ENCODE results near the gene ZNF70.

ZNF70 gene

DNA sequence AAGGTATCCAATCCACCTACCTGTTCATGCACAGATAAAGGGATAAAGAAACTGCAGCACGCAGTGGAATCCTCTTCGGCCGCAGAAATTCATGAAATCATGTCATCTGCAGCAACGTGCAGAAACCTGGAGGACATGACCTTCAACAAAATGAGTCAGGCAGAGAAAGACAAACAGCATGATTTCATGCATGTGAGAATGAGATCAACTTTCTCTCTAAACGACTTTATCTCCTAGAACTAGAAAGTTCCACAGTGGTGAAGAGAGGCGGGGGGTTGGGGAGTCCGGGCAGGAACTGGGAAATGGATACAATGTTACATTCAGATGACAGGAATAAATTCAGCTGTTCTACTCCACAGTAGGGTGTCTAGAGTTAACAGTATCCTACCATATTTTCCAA lies 50.2 kb downstream of the ZNF70 start:
- ChIA-PET CTCF (no interaction called here), POLR2A (ENCODE audit: low non-redundant PET) (no interaction called here)
- no peak overlapping the region for H3K27ac ChIP-seq
- TF ChIP-seq, protein P1, sequence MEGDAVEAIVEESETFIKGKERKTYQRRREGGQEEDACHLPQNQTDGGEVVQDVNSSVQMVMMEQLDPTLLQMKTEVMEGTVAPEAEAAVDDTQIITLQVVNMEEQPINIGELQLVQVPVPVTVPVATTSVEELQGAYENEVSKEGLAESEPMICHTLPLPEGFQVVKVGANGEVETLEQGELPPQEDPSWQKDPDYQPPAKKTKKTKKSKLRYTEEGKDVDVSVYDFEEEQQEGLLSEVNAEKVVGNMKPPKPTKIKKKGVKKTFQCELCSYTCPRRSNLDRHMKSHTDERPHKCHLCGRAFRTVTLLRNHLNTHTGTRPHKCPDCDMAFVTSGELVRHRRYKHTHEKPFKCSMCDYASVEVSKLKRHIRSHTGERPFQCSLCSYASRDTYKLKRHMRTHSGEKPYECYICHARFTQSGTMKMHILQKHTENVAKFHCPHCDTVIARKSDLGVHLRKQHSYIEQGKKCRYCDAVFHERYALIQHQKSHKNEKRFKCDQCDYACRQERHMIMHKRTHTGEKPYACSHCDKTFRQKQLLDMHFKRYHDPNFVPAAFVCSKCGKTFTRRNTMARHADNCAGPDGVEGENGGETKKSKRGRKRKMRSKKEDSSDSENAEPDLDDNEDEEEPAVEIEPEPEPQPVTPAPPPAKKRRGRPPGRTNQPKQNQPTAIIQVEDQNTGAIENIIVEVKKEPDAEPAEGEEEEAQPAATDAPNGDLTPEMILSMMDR (conservative IDR thresholded peaks at IDR 0.05; ENCODE audit: low read depth) = no peak
- no peak for DNase-seq (ENCODE audit: low spot score)

DNA sequence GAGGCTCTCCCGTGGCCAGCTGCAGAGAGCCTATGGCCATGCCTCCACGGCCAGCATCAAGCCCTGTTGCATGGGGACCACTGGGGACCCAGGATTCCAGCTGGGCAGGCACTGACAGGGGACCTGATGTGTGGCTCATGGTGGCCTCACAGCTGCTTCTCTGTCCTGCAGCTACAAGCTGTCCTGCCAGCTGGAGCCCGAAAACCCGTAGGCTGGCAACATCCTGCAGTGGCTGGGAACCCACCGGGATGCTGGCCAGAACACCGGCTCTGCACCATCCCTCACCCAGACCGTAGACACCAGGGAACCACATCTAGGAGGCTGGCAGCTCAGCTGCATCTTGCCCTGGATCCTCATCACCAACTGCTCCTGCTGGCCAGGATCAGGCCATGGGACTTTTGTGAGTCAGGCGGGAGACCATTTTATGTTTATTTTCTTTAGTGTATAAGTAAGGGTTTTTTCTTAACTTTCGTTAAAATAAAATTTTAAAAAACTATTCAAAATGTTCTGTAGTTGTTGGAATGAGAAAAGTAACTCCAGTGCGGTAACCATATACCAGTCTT lies 52.2 kb downstream of the ZNF70 start:
- DNase-seq (ENCODE audit: low spot score) = no peak
- TF ChIP-seq, protein P1 (conservative IDR thresholded peaks at IDR 0.05; ENCODE audit: low read depth) = no peak
- no peak overlapping the region for H3K27ac ChIP-seq
- ChIA-PET CTCF (no interaction called here), POLR2A (ENCODE audit: low non-redundant PET) (no interaction called here)

DNA sequence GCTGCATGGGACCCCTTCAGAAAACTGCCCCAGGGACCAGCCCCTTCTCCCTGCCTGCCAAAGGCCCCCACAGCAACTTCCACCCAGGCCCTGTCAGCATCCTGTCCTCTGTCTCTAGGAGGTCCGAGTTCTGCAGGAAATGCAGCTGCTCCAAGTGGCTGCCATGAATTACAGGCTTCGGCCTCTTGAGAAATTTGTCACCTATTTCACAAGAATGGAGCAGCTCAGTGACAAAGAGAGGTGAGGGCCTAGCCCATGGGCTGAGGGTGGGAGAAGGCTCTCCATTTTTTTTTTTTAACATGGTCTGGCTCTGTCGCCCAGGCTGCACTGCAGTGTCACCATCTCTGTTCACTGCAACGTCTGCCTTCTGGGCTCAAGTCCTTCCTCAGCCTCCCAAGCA lies 52.8 kb downstream of the ZNF70 start:
- CTCF ChIA-PET = no interaction called here
- DNase-seq (ENCODE audit: low spot score) = no peak
- no peak overlapping the region for H3K27ac ChIP-seq
- TF ChIP-seq, protein P1 (conservative IDR thresholded peaks at IDR 0.05; ENCODE audit: low read depth) = no peak
- POLR2A ChIA-PET (ENCODE audit: low non-redundant PET) = no interaction called here

DNA sequence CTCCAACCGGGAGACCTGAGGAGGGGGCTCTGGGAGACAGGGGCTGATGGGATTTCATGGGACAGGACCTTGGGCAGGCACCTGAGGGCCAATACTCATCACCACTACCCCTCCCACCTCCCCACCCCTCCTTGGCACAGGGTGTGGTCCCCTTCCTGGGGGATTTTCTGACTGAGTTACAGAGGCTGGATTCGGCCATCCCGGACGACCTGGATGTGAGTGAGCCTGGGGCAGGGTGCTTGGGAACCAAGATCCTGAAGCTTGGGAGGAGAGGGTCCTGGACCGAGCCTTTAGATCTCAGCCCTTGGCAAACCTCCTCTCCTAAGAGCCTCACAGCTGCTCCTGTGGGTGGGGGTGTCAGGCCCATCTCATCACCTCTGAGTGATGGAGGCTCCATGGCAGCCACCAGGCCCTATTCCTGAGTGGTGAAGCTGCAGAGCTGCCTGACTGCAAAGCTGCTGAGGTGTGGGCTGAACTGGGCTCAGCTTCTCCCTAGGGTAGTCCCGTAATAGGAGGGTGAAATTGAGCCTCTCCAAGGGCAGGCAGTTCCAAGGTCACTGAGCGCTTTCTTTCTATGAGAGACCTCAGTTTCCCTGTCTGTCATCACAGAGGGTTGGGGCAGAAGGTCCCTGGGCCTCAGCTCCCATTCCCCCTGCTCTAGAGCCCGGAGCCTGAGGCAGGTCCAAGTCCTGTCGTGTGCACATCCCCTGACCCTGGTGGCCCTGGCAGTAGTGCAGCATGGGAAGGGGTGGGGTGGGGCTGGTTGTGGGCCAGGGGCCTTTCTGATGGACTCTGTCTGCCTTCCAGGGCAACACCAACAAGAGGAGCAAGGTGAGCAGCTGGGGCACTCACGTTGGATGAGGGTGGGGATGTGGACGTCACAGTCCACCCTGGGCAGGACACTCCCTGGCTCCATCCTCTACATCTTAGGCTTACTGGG lies 53.6 kb downstream of the ZNF70 start:
- ChIA-PET POLR2A (ENCODE audit: low non-redundant PET) (no interaction called here), CTCF (no interaction called here)
- TF ChIP-seq, protein P1 (conservative IDR thresholded peaks at IDR 0.05; ENCODE audit: low read depth) = no peak
- no peak overlapping the region for H3K27ac ChIP-seq
- no peak for DNase-seq (ENCODE audit: low spot score)

DNA sequence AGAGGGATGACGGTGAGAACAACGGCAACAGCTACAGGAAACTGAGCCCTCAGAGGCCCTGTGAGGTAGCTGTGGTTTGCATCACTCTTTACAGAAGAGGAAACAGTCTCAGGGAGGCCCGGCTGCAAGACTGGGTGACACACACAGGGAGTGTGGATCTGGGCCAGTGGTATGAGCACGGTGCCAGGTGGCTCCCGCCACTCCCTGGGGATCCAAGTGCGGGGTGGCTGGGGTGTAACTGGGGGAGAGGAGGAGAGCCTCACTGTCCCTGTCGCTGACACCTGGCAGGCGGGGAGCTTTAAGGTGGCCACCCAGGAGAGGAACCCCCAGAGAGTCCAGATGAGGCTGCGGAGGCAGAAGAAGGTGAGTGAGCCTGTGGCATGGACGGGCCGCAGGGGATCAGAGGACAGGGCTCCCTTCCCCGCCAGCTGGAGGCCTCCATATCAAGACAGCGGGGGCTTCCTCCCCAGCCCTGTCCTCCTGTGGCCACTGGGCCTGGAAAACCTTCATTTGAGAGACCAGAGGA lies 54.5 kb downstream of the ZNF70 start:
- DNase-seq (ENCODE audit: low spot score) = no peak
- H3K27ac ChIP-seq = no peak overlapping the region
- CTCF ChIA-PET = no interaction called here
- TF ChIP-seq, protein P1 (conservative IDR thresholded peaks at IDR 0.05; ENCODE audit: low read depth) = no peak
- POLR2A ChIA-PET (ENCODE audit: low non-redundant PET) = no interaction called here

DNA sequence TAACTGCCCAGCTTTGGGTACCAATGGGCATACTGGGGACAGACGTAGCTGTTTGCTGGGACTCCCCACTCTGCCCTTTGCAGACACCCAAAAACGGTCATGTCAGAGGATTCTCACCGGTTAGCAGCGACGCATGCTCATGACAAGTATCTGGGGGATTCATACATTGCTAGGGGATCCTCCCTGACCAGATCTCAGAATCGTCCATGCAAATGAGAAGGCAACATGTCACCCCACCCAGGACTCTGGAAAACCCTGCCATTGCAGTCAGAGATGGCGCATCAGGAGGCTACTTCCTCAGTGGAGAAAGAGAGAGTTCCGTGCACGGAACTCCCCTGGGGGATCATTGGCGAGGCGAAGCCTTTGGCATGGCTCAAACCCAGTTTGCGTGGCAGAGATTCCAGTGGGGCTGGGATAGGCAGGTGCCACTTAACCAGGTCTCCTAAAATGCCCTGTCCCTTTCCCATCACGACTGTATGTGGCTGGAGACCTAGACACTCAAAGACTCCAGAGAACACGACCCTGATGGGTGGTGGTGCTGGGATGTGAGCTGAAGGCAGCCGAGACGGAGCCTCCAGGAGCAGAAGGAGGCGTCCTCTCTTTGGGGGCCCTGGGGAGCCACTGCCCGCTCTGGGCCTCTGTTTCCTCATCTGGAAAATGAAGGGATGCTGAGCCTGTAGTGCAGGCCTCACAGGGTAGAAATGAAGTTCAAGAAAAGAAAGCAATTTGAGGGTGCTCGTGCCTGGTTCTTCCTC lies 55.2 kb downstream of the ZNF70 start:
- no peak overlapping the region for H3K27ac ChIP-seq
- ChIA-PET POLR2A (ENCODE audit: low non-redundant PET) (no interaction called here), CTCF (no interaction called here)
- no peak for DNase-seq (ENCODE audit: low spot score)
- TF ChIP-seq, protein P1 (conservative IDR thresholded peaks at IDR 0.05; ENCODE audit: low read depth) = no peak

All from RWPE1 (cell line).